ENCODE results near the gene CAMK2G.

The CAMK2G gene

DNA sequence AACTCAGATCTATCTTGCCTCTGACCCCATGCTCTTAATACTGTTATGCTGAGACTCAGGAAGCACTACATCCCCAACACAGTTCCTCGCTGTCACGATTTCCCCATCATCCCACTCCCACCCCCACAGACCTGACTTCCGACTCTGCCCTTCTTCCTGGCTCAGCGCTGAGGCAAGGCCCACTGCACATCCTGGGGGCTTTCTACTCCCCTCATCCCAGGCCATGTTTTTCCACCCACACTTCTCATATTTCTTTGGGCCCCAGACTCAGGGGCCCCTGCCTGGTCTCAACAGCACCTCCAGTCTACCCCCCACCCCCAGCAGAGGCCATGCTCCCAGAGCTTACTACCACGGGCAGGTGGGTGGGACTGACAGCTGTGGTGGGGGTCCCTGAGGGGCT lies 55.3 kb downstream of the CAMK2G start:
- Histone ChIP-seq H3K27me3 (ENCODE audit: control insufficient read depth in 1 of 2, insufficient read depth in 2 of 2, low read length in 2 of 2) (no peaks in the 10 kb centered on the region), H3K27ac (ENCODE audit: low read length) (peak overlapping the region; percentile 66), H3K36me3 (ENCODE audit: control insufficient read depth in 2 of 2, insufficient read depth in 2 of 2, low read length in 2 of 2) (peaks cover 63% of the 10 kb centered on the region in 2 donors), H3K4me3 (ENCODE audit: low read length in 2 of 2) (no peak overlapping the region), H3K9ac (ENCODE audit: low read length in 2 of 2) (no peak overlapping the region), H3K9me3 (ENCODE audit: control insufficient read depth in 2 of 2, low read length in 2 of 2) (no peaks in the 10 kb centered on the region), H3K4me1 (ENCODE audit: control insufficient read depth, insufficient read depth, low read length) (peaks cover 23% of the 10 kb centered on the region)

DNA sequence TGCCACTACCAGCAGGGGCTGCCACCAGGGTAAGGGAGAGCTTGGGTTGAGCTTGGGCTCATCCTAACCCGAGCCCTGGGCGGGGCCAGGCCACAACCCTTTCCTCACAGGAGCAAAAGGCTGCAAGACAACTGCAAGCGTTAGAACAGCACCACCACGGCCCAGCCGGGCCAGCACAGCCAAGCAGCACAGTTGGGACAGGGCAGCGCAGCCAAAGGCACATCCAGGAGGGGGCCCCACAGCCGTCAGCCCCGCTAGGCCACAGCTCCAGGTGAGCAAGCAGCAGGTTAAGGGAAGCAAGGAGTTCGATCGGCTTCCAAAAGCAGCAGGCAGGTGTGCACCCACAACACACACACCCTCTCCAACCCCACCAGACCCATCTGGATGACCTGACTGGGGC lies 56.0 kb downstream of the CAMK2G start:
- Histone ChIP-seq H3K4me1 (ENCODE audit: control insufficient read depth, insufficient read depth, low read length) (peaks cover 23% of the 10 kb centered on the region), H3K4me3 (ENCODE audit: low read length in 2 of 2) (no peak overlapping the region), H3K36me3 (ENCODE audit: control insufficient read depth in 2 of 2, insufficient read depth in 2 of 2, low read length in 2 of 2) (peaks cover 60 to 63% of the 10 kb centered on the region in 2 donors), H3K27ac (ENCODE audit: low read length) (peak overlapping the region; percentile 66), H3K9ac (ENCODE audit: low read length in 2 of 2) (no peak overlapping the region), H3K27me3 (ENCODE audit: control insufficient read depth in 1 of 2, insufficient read depth in 2 of 2, low read length in 2 of 2) (no peaks in the 10 kb centered on the region), H3K9me3 (ENCODE audit: control insufficient read depth in 2 of 2, low read length in 2 of 2) (no peaks in the 10 kb centered on the region)

DNA sequence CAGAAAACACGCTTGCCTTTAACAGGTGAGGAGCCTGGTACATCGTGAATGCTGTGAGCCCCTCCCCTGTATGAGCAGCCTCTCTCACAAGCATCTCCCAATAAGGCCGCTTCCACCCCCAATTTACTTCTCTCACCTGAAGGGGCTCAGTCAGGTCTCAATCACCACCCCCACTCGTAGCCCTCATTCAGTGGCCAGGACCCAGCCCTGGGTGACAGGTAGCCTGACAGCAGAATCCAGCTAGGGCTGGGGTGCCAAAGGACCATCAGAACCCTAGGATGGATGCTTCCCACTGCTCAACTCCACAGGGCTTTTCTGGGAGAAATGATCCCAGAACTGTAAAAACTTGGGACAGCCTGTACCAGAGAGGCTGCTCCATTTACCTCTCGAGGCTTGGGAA lies 56.5 kb downstream of the CAMK2G start:
- Histone ChIP-seq H3K4me3 (ENCODE audit: low read length in 2 of 2) (no peak overlapping the region), H3K9ac (ENCODE audit: low read length in 2 of 2) (peak overlapping the region; percentile 13 to 27), H3K27ac (ENCODE audit: low read length) (peak overlapping the region; percentile 66), H3K9me3 (ENCODE audit: control insufficient read depth in 2 of 2, low read length in 2 of 2) (no peaks in the 10 kb centered on the region), H3K27me3 (ENCODE audit: control insufficient read depth in 1 of 2, insufficient read depth in 2 of 2, low read length in 2 of 2) (no peaks in the 10 kb centered on the region), H3K36me3 (ENCODE audit: control insufficient read depth in 2 of 2, insufficient read depth in 2 of 2, low read length in 2 of 2) (peaks cover 62 to 63% of the 10 kb centered on the region in 2 donors), H3K4me1 (ENCODE audit: control insufficient read depth, insufficient read depth, low read length) (peaks cover 23% of the 10 kb centered on the region)

DNA sequence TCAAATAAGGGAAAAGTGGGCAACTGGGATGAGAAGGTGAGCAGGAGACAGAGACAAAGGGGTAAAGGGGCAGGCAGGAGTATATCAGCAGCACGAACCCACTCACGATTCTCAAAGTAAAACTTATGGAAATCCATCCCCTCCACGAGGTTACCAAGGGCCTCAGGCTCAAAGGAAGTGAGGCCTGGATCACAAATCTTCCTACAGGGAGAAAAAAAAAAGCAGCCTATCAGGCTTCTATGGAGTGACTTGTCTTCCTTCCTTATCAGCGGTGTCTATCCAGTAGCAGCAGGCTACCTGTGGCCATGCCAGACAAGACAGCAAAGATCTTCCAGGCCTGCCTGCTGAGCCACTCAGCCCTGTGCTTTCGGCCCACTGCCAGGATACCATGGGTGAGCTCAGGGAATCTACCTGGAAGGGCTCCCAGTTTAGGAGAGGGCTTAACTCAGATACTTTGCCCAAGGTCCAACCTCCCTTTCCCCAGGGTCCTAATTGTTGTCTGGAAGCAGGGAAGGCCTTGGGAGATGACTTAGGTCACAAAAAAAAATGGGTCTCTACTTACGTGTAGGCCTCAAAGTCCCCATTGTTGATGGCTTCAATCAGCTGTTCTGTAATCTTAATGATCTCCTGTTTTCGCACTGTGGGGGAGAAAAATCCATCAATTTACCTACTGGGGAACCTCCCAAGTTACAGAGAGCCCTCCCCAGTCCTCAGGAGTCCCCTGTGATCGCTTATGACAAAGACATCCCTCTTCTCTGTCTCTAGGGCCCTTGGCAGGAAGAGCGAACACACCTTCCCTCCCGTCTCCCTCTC lies 57.2 kb downstream of the CAMK2G start:
- peaks cover 23% of the 10 kb centered on the region for H3K4me1 ChIP-seq (ENCODE audit: control insufficient read depth, insufficient read depth, low read length)
- no peaks in the 10 kb centered on the region for H3K27me3 ChIP-seq (ENCODE audit: control insufficient read depth in 1 of 2, insufficient read depth in 2 of 2, low read length in 2 of 2)
- H3K4me3 ChIP-seq (ENCODE audit: low read length in 2 of 2), result no peak overlapping the region
- H3K27ac ChIP-seq (ENCODE audit: low read length), result peak overlapping the region; percentile 66
- H3K9ac ChIP-seq (ENCODE audit: low read length in 2 of 2), result peak overlapping the region in 1 of 2 donors; percentile 13
- no peaks in the 10 kb centered on the region for H3K9me3 ChIP-seq (ENCODE audit: control insufficient read depth in 2 of 2, low read length in 2 of 2)
- H3K36me3 ChIP-seq (ENCODE audit: control insufficient read depth in 2 of 2, insufficient read depth in 2 of 2, low read length in 2 of 2), result peaks cover 60% of the 10 kb centered on the region in 2 donors

DNA sequence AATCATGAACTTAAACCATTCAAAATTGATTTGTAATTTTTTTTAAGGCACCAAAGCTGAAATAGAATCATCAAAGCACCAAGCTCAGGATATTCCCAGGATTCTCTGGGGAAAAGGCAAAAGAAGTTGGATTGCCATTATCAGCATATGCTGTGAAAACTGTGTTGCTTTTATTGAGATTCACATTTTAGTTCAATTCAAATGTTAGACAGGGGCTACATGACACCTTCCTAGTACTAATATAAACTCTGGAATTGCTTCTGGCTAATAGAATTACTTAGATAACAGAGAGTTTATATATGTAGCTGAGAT lies 58.7 kb downstream of the CAMK2G start:
- peaks cover 25% of the 10 kb centered on the region for H3K4me1 ChIP-seq (ENCODE audit: control insufficient read depth, insufficient read depth, low read length)
- no peaks in the 10 kb centered on the region for H3K9me3 ChIP-seq (ENCODE audit: control insufficient read depth in 2 of 2, low read length in 2 of 2)
- peaks cover 50 to 51% of the 10 kb centered on the region in 2 donors for H3K36me3 ChIP-seq (ENCODE audit: control insufficient read depth in 2 of 2, insufficient read depth in 2 of 2, low read length in 2 of 2)
- no peaks in the 10 kb centered on the region for H3K27me3 ChIP-seq (ENCODE audit: control insufficient read depth in 1 of 2, insufficient read depth in 2 of 2, low read length in 2 of 2)
- H3K9ac ChIP-seq (ENCODE audit: low read length in 2 of 2), result no peak overlapping the region
- no peak overlapping the region for H3K27ac ChIP-seq (ENCODE audit: low read length)
- H3K4me3 ChIP-seq (ENCODE audit: low read length in 2 of 2), result no peak overlapping the region

DNA sequence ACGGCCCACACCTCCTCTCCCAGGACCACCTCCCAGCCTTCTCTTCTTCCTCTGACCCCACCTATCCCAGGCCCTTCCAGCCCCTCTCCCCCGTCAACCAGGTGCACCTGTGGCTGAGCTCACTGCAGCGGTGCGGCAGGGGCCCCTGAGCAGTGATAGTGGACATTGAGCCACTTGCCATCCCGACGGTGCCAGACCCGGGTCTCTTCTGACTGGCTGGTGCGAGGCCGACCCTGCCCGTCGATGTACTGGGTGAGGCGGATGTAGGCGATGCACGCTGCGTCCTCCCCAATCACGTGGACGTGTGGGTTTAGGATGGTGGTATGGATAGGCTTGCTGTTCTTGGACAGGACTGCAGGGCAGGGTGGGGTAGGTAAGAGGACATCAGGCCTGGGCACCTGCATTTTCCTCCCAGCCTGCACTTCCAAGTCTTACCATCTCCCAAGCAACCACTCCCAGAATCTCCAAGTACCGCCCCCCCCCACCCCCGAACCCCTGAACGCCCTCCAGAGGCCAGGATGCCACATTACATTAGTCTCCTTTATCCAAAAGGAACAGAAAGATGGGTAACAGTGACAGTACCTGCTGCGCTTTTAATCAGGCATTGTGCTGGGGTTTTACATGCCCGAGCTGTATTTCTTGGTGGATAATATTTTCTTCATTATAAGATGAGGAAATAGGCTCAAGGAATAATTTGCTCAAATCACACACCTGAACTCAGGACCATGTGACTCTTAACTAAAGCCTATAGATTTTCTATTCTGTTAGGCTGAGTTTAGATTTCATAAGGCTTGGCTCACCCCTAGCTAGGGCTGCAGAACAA lies 59.2 kb downstream of the CAMK2G start:
- Histone ChIP-seq H3K4me3 (ENCODE audit: low read length in 2 of 2) (no peak overlapping the region), H3K27me3 (ENCODE audit: control insufficient read depth in 1 of 2, insufficient read depth in 2 of 2, low read length in 2 of 2) (no peaks in the 10 kb centered on the region), H3K9ac (ENCODE audit: low read length in 2 of 2) (no peak overlapping the region), H3K36me3 (ENCODE audit: control insufficient read depth in 2 of 2, insufficient read depth in 2 of 2, low read length in 2 of 2) (peaks cover 50 to 51% of the 10 kb centered on the region in 2 donors), H3K27ac (ENCODE audit: low read length) (no peak overlapping the region), H3K4me1 (ENCODE audit: control insufficient read depth, insufficient read depth, low read length) (peaks cover 30% of the 10 kb centered on the region), H3K9me3 (ENCODE audit: control insufficient read depth in 2 of 2, low read length in 2 of 2) (no peaks in the 10 kb centered on the region)

DNA sequence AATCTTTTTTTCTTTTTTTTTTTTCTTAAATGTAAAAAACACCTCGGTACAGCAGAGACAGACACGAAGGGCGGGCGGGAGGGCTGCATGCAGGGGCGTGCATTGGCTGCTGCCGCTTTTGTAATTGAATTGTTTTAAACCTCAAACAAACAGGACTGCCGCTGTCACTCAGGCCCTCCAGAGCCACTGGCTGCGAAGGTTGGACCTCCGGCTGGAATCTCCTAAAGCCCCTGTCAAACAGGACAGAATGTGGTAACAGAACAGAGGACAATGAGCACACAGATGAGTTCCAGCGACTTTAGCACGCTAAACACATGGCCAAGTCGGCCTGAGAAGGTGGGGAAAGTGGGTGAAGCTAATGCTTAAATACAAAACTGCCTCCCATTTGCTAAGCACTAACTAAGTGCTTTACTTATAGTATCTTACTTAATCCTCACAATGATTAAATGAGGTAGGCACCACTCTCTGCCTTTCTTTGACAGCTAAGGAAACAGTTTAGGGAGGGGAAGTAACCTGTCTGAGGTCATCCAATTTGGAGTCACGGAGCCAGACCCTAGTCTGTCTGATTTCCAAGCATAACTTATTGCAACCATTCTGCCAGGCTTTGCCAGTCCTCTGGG lies 60.0 kb downstream of the CAMK2G start:
- no peak overlapping the region for H3K27ac ChIP-seq (ENCODE audit: low read length)
- H3K27me3 ChIP-seq (ENCODE audit: control insufficient read depth in 1 of 2, insufficient read depth in 2 of 2, low read length in 2 of 2), result no peaks in the 10 kb centered on the region
- peaks cover 50 to 51% of the 10 kb centered on the region in 2 donors for H3K36me3 ChIP-seq (ENCODE audit: control insufficient read depth in 2 of 2, insufficient read depth in 2 of 2, low read length in 2 of 2)
- no peak overlapping the region for H3K4me3 ChIP-seq (ENCODE audit: low read length in 2 of 2)
- peaks cover 30% of the 10 kb centered on the region for H3K4me1 ChIP-seq (ENCODE audit: control insufficient read depth, insufficient read depth, low read length)
- H3K9ac ChIP-seq (ENCODE audit: low read length in 2 of 2), result no peak overlapping the region
- H3K9me3 ChIP-seq (ENCODE audit: control insufficient read depth in 2 of 2, low read length in 2 of 2), result no peaks in the 10 kb centered on the region

DNA sequence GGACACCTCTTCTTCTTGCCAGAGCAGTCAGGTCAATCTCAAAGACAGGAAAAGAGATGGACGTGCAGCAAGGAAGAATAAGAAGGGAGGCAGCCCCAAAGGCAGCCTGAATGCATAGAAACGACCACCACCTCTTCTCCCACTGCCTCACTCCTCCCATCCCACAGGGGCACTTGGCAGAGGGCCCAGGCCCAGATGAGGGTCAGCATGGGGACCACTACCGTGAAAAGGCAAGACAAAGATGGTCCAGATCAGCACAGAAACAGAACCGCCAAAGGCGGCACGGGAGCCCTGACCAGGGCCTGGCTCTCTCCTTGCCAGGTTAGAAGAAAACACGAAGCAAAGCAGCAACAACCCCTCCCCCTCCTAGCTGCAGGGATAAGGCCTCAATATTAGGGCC lies 61.0 kb downstream of the CAMK2G start:
- H3K27me3 ChIP-seq (ENCODE audit: control insufficient read depth in 1 of 2, insufficient read depth in 2 of 2, low read length in 2 of 2), result no peaks in the 10 kb centered on the region
- no peak overlapping the region for H3K9ac ChIP-seq (ENCODE audit: low read length in 2 of 2)
- H3K4me1 ChIP-seq (ENCODE audit: control insufficient read depth, insufficient read depth, low read length), result peaks cover 25% of the 10 kb centered on the region
- peaks cover 48 to 49% of the 10 kb centered on the region in 2 donors for H3K36me3 ChIP-seq (ENCODE audit: control insufficient read depth in 2 of 2, insufficient read depth in 2 of 2, low read length in 2 of 2)
- no peak overlapping the region for H3K4me3 ChIP-seq (ENCODE audit: low read length in 2 of 2)
- no peaks in the 10 kb centered on the region for H3K9me3 ChIP-seq (ENCODE audit: control insufficient read depth in 2 of 2, low read length in 2 of 2)
- H3K27ac ChIP-seq (ENCODE audit: low read length), result no peak overlapping the region

DNA sequence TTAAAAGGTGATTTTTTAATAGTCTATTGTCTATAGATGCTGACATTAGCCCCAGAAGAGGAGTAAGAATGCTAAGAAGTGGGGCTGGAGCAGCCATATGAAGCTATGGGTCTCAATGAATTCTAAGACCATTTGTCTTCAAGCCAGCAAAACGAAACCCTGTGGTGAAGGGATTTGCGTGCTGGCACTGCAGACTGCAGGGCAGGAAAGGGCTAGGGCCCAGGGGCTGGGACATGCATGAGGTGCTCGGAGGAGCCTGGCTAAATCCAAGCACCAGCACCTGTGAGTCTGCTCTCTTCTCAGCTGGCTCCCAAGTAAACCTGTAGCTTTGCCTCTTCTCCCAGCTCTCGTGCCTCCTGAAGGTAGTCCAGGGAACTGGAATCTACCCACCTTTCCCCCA lies 61.7 kb downstream of the CAMK2G start:
- no peaks in the 10 kb centered on the region for H3K27me3 ChIP-seq (ENCODE audit: control insufficient read depth in 1 of 2, insufficient read depth in 2 of 2, low read length in 2 of 2)
- H3K9me3 ChIP-seq (ENCODE audit: control insufficient read depth in 2 of 2, low read length in 2 of 2), result no peaks in the 10 kb centered on the region
- H3K27ac ChIP-seq (ENCODE audit: low read length), result peak overlapping the region; percentile 31
- peaks cover 19% of the 10 kb centered on the region for H3K4me1 ChIP-seq (ENCODE audit: control insufficient read depth, insufficient read depth, low read length)
- no peak overlapping the region for H3K4me3 ChIP-seq (ENCODE audit: low read length in 2 of 2)
- peaks cover 48 to 49% of the 10 kb centered on the region in 2 donors for H3K36me3 ChIP-seq (ENCODE audit: control insufficient read depth in 2 of 2, insufficient read depth in 2 of 2, low read length in 2 of 2)
- H3K9ac ChIP-seq (ENCODE audit: low read length in 2 of 2), result no peak overlapping the region

DNA sequence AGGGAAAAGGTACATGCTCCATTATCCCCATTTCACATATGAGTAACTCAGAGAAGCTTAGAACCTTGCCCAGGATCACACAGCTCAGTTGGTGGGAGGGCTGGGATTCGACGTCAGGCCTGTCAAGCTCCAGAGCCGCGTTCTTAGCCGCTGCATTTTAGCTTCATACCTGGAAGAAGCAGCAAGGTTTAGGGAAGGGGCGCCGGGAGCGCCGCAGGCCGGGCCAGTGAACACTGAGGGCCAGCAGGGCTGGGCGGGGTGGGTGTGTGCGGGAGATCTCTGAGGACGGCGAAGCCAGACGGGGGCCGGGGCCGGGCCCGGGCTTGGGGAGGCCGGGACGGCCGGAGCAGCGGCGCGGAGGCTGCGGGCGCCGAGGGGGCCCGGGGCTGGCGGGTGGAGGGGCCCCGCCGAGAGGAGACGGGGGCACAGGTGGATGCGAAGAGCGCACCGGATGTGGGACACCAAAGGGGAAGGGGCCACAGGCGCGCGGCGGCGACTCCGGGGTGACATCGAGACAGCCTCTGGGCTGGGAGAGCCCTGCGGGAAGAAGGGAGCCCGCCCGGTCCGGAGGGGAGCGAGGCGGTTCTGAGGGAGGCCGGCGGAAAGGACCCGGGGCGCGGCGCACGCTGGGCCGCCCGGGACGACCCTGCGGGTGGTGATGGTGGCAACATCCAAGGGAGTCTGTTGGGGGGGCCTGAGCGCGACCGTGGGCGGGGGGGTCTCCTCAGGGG lies 63.5 kb downstream of the CAMK2G start:
- Histone ChIP-seq H3K27ac (ENCODE audit: low read length) (peak overlapping the region; percentile 80), H3K27me3 (ENCODE audit: control insufficient read depth in 1 of 2, insufficient read depth in 2 of 2, low read length in 2 of 2) (no peaks in the 10 kb centered on the region), H3K9me3 (ENCODE audit: control insufficient read depth in 2 of 2, low read length in 2 of 2) (no peaks in the 10 kb centered on the region), H3K9ac (ENCODE audit: low read length in 2 of 2) (peak overlapping the region; percentile 65 to 80), H3K36me3 (ENCODE audit: control insufficient read depth in 2 of 2, insufficient read depth in 2 of 2, low read length in 2 of 2) (peaks cover 51% of the 10 kb centered on the region in 2 donors), H3K4me3 (ENCODE audit: low read length in 2 of 2) (peak overlapping the region; percentile 57 to 80), H3K4me1 (ENCODE audit: control insufficient read depth, insufficient read depth, low read length) (peaks cover 15% of the 10 kb centered on the region)

All from stomach smooth muscle (tissue), 2 donors.